ENCODE results near the gene DCDC2C.

GRCh38 chr2:3807853-3808252 lies 104.5 kb downstream of the DCDC2C start:
- TF ChIP-seq CTCF (IDR thresholded peaks at IDR 0.05) (no peak), POLR2A (IDR thresholded peaks at IDR 0.05) (no peak)

All from uterus (tissue), 2 donors.